PFSK-1 (cell line): ENCODE data around the gene KLHL25.

Experiments used
- FOXP2 ChIP-seq: optimal IDR thresholded peaks from 2 replicates; pipeline ENCODE3; 2011; ENCODE audit warnings: borderline replicate concordance, control low read depth, inconsistent platforms; ENCODE audit not compliant: insufficient read depth; ENCODE audit errors: extremely low read length, extremely low read depth
- POLR2AphosphoS5 ChIP-seq: IDR thresholded peaks from 2 replicates; pipeline ENCODE4 v1.6.1; 2012; ENCODE audit warnings: low read depth, mild to moderate bottlenecking, control low read depth, low read length, moderate library complexity
- REST ChIP-seq, 2 experiments: IDR thresholded peaks; 2 replicates each; pipeline versions ENCODE4 v1.6.1 to v1.8.0; 2011 to 2012; ENCODE audit warnings: low read depth in 2 of 2, low read length in 2 of 2, control low read depth in 1 of 2, inconsistent platforms in 1 of 2, mild to moderate bottlenecking in 1 of 2, moderate library complexity in 1 of 2; ENCODE audit not compliant: insufficient read depth in 1 of 2
- SIN3A ChIP-seq: IDR thresholded peaks from 2 replicates; pipeline ENCODE4 v1.6.1; 2012; ENCODE audit warnings: mild to moderate bottlenecking, low read length, moderate library complexity, borderline replicate concordance; ENCODE audit not compliant: insufficient read depth
- TAF1 ChIP-seq: IDR thresholded peaks from 2 replicates; pipeline ENCODE4 v1.6.1; 2012; ENCODE audit warnings: low read length, control low read depth, borderline replicate concordance; ENCODE audit not compliant: insufficient read depth

KLHL25 gene

GRCh38 chr15:85792102-85792731 is 2.5 kb downstream of the KLHL25 start:
- TF ChIP-seq REST (IDR thresholded peaks at IDR 0.05; ENCODE audit: insufficient read depth in 1 of 2, low read depth in 2 of 2, low read length in 2 of 2) = no peak
- no peak for TF ChIP-seq FOXP2
- no peak for TF ChIP-seq POLR2AphosphoS5

- TF ChIP-seq SIN3A (no peak), REST (IDR thresholded peaks at IDR 0.05; ENCODE audit: insufficient read depth in 1 of 2, low read depth in 2 of 2, low read length in 2 of 2) (no peak), TAF1 (no peak), FOXP2 (no peak), POLR2AphosphoS5 (no peak)
Measured at GRCh38 chr15:85789496-85789875, 5.2 kb downstream of the KLHL25 start.

- no peak for TF ChIP-seq POLR2AphosphoS5
- no peak for TF ChIP-seq FOXP2
Measured at GRCh38 chr15:85788771-85789495, 5.8 kb downstream of the KLHL25 start.

- TF ChIP-seq SIN3A (no peak), REST (IDR thresholded peaks at IDR 0.05; ENCODE audit: insufficient read depth in 1 of 2, low read depth in 2 of 2, low read length in 2 of 2) (no peak), TAF1 (no peak), FOXP2 (no peak), POLR2AphosphoS5 (no peak)
Measured at GRCh38 chr15:85786781-85787114, 8.0 kb downstream of the KLHL25 start.

- TF ChIP-seq FOXP2 (no peak), TAF1 (no peak), SIN3A (no peak), REST (IDR thresholded peaks at IDR 0.05; ENCODE audit: insufficient read depth in 1 of 2, low read depth in 2 of 2, low read length in 2 of 2) (no peak), POLR2AphosphoS5 (no peak)
Measured at GRCh38 chr15:85785887-85786780, 8.6 kb downstream of the KLHL25 start.
